22Rv1 (cell line): ENCODE measurements around the gene STXBP6.
"Not testable (repeated sequence)": the region's sequence is repeated elsewhere in the genome, so short reads cannot be mapped to it uniquely, and the experiment has no call there.

Experiments used
- H3K27ac ChIP-seq: fragments of 450-650 bp; 2 replicates; pipeline ENCODE4 v1.5.1; 2017
- ZFX ChIP-seq: fragments of 450-650 bp; IDR thresholded peaks from 2 replicates; pipeline ENCODE4 v1.6.1; 2017; ENCODE audit warnings: antibody characterized with exemption, borderline replicate concordance
- TF ChIP-seq, protein P1 (sequence below): fragments of 450-650 bp; IDR thresholded peaks from 2 replicates; pipeline ENCODE4 v1.5.1; 2017; ENCODE audit warnings: mild to moderate bottlenecking

Gene STXBP6

DNA sequence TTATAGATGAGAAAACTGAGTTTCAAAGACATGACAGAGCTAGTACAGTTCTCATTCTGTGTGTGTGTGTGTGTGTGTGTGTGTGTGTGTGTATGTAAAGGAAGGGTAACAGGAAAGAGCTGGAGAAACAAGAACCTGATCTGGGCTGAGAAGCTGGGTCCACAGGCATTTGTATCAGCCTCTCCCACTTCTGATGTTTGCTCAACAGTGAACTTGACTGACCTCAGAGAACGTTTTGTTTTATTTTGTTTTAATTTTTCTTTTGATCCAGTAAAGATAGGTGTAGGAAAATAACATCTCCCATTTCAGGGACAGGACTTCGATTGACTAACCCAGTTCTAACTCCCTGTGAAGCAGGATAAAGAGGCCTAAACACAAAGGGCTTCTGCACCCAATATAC is 85.4 kb downstream of the STXBP6 start:
- no peak for TF ChIP-seq ZFX
- TF ChIP-seq, protein P1, sequence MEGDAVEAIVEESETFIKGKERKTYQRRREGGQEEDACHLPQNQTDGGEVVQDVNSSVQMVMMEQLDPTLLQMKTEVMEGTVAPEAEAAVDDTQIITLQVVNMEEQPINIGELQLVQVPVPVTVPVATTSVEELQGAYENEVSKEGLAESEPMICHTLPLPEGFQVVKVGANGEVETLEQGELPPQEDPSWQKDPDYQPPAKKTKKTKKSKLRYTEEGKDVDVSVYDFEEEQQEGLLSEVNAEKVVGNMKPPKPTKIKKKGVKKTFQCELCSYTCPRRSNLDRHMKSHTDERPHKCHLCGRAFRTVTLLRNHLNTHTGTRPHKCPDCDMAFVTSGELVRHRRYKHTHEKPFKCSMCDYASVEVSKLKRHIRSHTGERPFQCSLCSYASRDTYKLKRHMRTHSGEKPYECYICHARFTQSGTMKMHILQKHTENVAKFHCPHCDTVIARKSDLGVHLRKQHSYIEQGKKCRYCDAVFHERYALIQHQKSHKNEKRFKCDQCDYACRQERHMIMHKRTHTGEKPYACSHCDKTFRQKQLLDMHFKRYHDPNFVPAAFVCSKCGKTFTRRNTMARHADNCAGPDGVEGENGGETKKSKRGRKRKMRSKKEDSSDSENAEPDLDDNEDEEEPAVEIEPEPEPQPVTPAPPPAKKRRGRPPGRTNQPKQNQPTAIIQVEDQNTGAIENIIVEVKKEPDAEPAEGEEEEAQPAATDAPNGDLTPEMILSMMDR: no peak
- no peak overlapping the region for H3K27ac ChIP-seq

DNA sequence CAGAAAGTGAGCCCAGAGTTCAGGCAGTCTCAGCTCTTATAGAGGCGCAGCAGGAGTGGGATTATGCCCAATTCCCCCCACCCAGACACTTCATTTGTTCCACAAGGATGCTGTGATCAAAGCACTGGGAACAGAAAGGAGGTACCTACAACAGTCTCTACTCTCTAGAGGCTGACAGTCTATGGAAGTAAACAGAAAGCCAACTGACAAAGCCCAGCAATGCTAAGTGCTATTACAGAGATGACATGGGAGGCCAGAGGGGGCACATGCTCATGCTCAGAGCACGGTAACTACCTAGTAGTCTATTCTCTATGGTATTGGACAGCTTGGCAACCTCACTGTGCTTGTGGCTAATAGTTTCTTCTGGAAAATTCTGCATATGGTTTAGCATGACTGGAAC is 85.9 kb downstream of the STXBP6 start:
- no peak overlapping the region for H3K27ac ChIP-seq
- no peak for TF ChIP-seq ZFX
- TF ChIP-seq, protein P1: no peak

DNA sequence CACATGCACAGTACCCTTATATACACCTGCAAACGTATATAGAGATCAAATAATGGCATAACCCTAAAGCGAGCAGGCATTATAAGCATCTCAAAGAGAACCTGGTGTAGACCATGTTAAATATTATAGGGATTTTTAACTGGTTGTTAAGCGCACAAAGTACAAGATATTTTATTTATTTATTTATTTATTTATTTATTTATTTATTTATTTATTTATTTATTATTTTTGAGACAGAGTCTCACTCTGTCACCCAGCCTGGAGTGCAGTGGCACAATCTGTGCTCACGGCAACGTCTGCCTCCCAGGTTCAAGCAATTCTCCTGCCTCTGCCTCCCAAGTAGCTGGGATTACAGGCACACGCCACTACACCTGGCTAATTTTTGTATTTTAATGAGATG is 87.8 kb downstream of the STXBP6 start:
- H3K27ac ChIP-seq: not testable (repeated sequence)

DNA sequence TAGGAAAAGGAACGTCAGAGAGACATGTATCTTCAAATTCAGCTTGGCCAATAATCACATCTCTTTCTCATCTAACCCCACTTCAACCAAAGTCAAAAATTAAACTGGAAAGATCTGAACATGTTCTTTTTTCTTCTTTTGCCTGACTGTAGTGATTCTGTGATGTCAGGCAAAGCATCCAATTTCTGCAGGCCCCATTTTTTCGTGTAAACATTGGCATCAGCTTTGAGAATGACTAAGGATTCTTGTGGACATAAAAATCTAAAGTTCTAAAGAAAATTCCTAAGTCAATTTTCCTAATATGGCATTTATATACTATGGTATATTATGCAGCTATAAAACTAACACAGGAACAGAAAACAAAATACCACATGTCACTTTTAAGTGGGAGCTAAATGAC is 89.1 kb downstream of the STXBP6 start:
- TF ChIP-seq ZFX: no peak
- TF ChIP-seq, protein P1: no peak
- no peak overlapping the region for H3K27ac ChIP-seq

DNA sequence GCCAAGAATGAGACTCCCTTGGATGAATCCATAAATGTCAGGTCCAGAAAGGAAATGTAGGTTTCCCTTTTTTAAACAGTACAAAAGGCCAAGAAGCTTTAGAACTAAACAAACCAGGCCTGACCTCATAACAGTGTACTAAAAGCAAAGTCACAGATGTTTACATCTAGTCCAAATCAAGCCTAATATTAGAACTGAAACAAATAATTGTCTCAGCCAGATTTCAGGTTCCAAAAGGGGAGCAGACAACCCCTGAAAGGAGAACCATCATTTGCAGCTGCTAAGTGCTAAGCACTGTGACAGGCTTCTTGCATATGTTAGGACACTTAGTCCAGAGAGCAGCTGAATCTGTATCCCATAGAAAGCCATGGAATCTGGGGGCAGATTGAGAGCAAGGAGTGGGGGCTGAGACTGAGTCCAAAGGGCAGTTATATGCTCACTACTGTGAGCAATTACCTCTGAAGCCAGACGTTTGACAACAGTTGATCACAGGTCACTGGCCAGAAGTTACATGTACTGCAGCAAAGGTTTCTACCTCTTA is 90.1 kb downstream of the STXBP6 start:
- no peak for TF ChIP-seq ZFX
- TF ChIP-seq, protein P1: no peak
- no peak overlapping the region for H3K27ac ChIP-seq

DNA sequence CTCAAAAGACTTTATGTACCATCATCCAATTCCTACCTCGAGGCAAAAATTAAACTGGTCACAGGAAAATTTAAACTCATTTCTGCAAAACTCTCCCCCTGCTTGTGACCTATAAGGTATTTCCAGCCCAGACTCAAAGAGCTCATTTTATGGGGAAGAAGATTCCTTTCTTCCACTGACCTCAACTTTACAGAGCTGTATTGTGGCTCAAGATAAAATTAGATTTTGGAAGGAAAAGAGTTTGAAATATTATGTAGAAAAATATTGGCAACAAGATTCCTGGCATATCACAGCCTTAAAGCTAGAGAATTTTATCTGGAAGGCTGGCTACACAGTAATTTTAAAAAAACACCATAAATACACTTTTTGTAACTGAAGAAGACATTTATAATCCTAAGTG is 91.7 kb downstream of the STXBP6 start:
- TF ChIP-seq ZFX: no peak
- H3K27ac ChIP-seq: no peak overlapping the region

DNA sequence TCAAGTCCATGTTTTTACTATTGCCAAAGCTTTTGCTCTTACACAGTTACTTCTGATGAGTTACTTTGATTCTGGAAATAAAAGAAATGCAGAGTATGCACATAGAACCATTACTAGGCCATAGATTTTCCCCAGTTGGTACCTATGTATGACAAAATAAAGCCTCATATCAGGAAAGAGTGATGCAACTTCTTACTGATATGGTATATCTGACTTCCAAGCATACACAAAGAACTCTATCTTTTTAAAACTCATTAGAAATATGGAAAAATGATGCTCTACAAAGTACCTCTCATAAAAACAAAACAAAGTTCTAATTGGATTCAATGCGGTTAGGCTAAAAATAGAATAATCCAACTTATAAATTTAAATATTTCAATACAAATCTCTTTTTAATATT is 92.1 kb downstream of the STXBP6 start:
- no peak overlapping the region for H3K27ac ChIP-seq
- TF ChIP-seq, protein P1: no peak
- no peak for TF ChIP-seq ZFX

DNA sequence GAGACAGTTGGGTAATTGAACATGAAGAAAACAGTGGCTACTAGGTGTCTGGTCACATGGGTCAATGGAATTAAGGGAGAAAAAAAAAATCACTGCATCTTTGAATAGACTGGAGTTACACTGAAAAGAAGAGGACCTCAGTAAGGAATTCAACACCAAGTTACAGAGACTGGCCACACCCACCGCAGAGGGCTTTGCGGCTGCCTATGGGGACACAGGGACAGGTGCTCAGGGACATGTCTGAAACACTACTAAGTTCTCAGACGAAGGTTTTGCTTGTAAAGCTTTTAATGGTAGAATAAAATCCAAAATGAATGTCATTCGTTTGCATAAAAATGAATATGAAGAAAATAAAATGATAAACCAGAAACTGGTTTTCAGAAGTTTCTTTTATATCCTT is 93.8 kb downstream of the STXBP6 start:
- TF ChIP-seq ZFX: no peak
- TF ChIP-seq, protein P1: no peak
- H3K27ac ChIP-seq: no peak overlapping the region
